ENCODE data around the gene CHRNA3.

CHRNA3 gene

GRCh38 chr15:78624651-78625590 lies 4.1 kb upstream of the CHRNA3 start:
- Histone ChIP-seq H3K27me3 (ENCODE audit: low read length) (no peaks in the 10 kb centered on the region), H3F3A (ENCODE audit: insufficient read depth) (no peaks in the 10 kb centered on the region), H3K27ac (ENCODE audit: low read depth, low read length) (no peak overlapping the region), H3K4me2 (ENCODE audit: low read depth, low read length, poor library complexity, severe bottlenecking) (no peak overlapping the region), H3K9me3 (ENCODE audit: insufficient read depth, low read length) (no peaks in the 10 kb centered on the region), H3K9me2 (replicated peaks; ENCODE audit: insufficient read depth, low read length) (no peaks in the 10 kb centered on the region), H4K20me1 (ENCODE audit: low read depth, low read length) (no peaks in the 10 kb centered on the region), H3K9ac (ENCODE audit: low read length) (no peak overlapping the region), H3K4me3 (ENCODE audit: insufficient read depth, low read length, poor library complexity, severe bottlenecking) (no peak overlapping the region), H3K79me2 (ENCODE audit: insufficient read depth, low read length) (no peaks in the 10 kb centered on the region), H2AFZ (ENCODE audit: low read depth, low read length, severe bottlenecking) (no peak overlapping the region), H3K36me3 (ENCODE audit: low read length) (no peaks in the 10 kb centered on the region)
- TF ChIP-seq, protein P1, sequence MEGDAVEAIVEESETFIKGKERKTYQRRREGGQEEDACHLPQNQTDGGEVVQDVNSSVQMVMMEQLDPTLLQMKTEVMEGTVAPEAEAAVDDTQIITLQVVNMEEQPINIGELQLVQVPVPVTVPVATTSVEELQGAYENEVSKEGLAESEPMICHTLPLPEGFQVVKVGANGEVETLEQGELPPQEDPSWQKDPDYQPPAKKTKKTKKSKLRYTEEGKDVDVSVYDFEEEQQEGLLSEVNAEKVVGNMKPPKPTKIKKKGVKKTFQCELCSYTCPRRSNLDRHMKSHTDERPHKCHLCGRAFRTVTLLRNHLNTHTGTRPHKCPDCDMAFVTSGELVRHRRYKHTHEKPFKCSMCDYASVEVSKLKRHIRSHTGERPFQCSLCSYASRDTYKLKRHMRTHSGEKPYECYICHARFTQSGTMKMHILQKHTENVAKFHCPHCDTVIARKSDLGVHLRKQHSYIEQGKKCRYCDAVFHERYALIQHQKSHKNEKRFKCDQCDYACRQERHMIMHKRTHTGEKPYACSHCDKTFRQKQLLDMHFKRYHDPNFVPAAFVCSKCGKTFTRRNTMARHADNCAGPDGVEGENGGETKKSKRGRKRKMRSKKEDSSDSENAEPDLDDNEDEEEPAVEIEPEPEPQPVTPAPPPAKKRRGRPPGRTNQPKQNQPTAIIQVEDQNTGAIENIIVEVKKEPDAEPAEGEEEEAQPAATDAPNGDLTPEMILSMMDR (IDR thresholded peaks at IDR 0.05; ENCODE audit: insufficient read depth, low read length, poor library complexity, severe bottlenecking), result no peak
- no peak for TF ChIP-seq EZH2phosphoT487 (conservative IDR thresholded peaks at IDR 0.05; ENCODE audit: low read length)

DNA sequence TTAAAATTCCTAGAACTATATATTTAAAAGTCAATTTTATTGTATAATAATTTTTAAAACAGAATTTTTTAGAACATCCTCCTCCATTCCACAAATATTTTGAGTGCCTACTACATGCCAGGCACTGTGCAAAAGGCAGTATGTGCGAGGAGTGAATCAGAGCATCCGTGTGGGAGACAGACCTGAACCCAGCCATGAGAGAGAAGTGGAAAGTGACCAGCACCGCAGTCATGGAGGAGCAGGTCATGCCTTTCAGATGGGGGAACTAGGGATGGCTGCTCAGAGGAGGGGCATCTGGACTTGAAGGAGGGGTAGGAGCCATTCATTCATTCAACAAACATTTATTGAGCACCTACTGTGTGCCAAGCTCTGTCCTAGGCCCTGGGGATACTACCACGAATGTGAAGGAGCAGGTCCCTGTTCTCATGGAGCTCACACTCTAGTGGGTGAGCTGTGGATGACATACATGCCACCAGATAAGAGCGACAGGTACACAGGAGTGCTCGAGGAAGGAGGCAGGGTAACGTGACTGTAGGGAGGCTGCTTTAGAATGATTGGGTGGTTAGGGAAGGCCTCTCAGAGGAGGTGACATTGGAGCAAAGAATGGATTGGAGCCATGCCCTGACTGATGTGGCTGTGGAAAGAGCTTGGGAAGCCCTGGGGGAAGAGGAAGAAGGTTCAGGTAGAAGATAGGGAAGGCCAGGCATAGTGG lies 3.1 kb upstream of the CHRNA3 start:
- Histone ChIP-seq H3K27ac (ENCODE audit: low read depth, low read length) (no peak overlapping the region), H2AFZ (ENCODE audit: low read depth, low read length, severe bottlenecking) (no peak overlapping the region), H3K9ac (ENCODE audit: low read length) (no peak overlapping the region), H3F3A (ENCODE audit: insufficient read depth) (no peaks in the 10 kb centered on the region), H3K27me3 (ENCODE audit: low read length) (no peaks in the 10 kb centered on the region), H3K4me2 (ENCODE audit: low read depth, low read length, poor library complexity, severe bottlenecking) (no peak overlapping the region), H4K20me1 (ENCODE audit: low read depth, low read length) (no peaks in the 10 kb centered on the region), H3K9me2 (replicated peaks; ENCODE audit: insufficient read depth, low read length) (no peaks in the 10 kb centered on the region), H3K4me3 (ENCODE audit: insufficient read depth, low read length, poor library complexity, severe bottlenecking) (no peak overlapping the region), H3K79me2 (ENCODE audit: insufficient read depth, low read length) (no peaks in the 10 kb centered on the region), H3K36me3 (ENCODE audit: low read length) (no peaks in the 10 kb centered on the region), H3K9me3 (ENCODE audit: insufficient read depth, low read length) (no peaks in the 10 kb centered on the region)
- no peak for TF ChIP-seq EZH2phosphoT487 (conservative IDR thresholded peaks at IDR 0.05; ENCODE audit: low read length)

GRCh38 chr15:78621810-78622402 lies 1.1 kb upstream of the CHRNA3 start:
- H3K27ac ChIP-seq (ENCODE audit: low read depth, low read length), result no peak overlapping the region
- no peak overlapping the region for H3K4me2 ChIP-seq (ENCODE audit: low read depth, low read length, poor library complexity, severe bottlenecking)
- H3K4me3 ChIP-seq (ENCODE audit: insufficient read depth, low read length, poor library complexity, severe bottlenecking), result no peak overlapping the region
- no peak overlapping the region for H2AFZ ChIP-seq (ENCODE audit: low read depth, low read length, severe bottlenecking)
- H3K9ac ChIP-seq (ENCODE audit: low read length), result no peak overlapping the region
- H3K9me3 ChIP-seq (ENCODE audit: insufficient read depth, low read length), result no peaks in the 10 kb centered on the region
- no peaks in the 10 kb centered on the region for H3K27me3 ChIP-seq (ENCODE audit: low read length)
- TF ChIP-seq, protein P1 (IDR thresholded peaks at IDR 0.05; ENCODE audit: insufficient read depth, low read length, poor library complexity, severe bottlenecking), result no peak
- TF ChIP-seq EZH2phosphoT487 (conservative IDR thresholded peaks at IDR 0.05; ENCODE audit: low read length), result no peak
- no peaks in the 10 kb centered on the region for H3F3A ChIP-seq (ENCODE audit: insufficient read depth)
- H3K36me3 ChIP-seq (ENCODE audit: low read length), result no peaks in the 10 kb centered on the region
- no peaks in the 10 kb centered on the region for H4K20me1 ChIP-seq (ENCODE audit: low read depth, low read length)
- H3K79me2 ChIP-seq (ENCODE audit: insufficient read depth, low read length), result no peaks in the 10 kb centered on the region
- no peaks in the 10 kb centered on the region for H3K9me2 ChIP-seq (replicated peaks; ENCODE audit: insufficient read depth, low read length)
